GM06990 (cell line): ENCODE measurements around the gene PLP2.
A peak's percentile ranks its signal among the peaks of the same experiment; 100 is the strongest.

Experiments
- DNase-seq: peaks from one replicate; pipeline ENCODE4 v3.0.0-alpha.2; 2011; ENCODE audit not compliant: insufficient read length; ENCODE audit errors: extremely low read depth
- H3K27me3 ChIP-seq: replicated peaks from 2 replicates; pipeline ENCODE4 v1.6.0; 2011; ENCODE audit warnings: low read length; ENCODE audit not compliant: control insufficient read depth, insufficient read depth
- H3K36me3 ChIP-seq: 2 replicates; pipeline ENCODE4 v1.5.1; 2011; ENCODE audit warnings: low read length; ENCODE audit not compliant: control insufficient read depth, insufficient read depth
- H3K4me3 ChIP-seq: replicated peaks from 2 replicates; pipeline ENCODE4 v1.5.1; 2011; ENCODE audit warnings: low read depth, mild to moderate bottlenecking, control low read depth, low read length
- TF ChIP-seq, protein P1 (sequence below): IDR thresholded peaks from 2 replicates; pipeline ENCODE4 v1.5.1; 2011; ENCODE audit warnings: low read length, control low read depth, mild to moderate bottlenecking, inconsistent platforms; ENCODE audit not compliant: insufficient read depth, poor library complexity, severe bottlenecking

The PLP2 gene

GRCh38 chrX:49183701-49184281, 12.1 kb downstream of the PLP2 start:
- TF ChIP-seq, protein P1, sequence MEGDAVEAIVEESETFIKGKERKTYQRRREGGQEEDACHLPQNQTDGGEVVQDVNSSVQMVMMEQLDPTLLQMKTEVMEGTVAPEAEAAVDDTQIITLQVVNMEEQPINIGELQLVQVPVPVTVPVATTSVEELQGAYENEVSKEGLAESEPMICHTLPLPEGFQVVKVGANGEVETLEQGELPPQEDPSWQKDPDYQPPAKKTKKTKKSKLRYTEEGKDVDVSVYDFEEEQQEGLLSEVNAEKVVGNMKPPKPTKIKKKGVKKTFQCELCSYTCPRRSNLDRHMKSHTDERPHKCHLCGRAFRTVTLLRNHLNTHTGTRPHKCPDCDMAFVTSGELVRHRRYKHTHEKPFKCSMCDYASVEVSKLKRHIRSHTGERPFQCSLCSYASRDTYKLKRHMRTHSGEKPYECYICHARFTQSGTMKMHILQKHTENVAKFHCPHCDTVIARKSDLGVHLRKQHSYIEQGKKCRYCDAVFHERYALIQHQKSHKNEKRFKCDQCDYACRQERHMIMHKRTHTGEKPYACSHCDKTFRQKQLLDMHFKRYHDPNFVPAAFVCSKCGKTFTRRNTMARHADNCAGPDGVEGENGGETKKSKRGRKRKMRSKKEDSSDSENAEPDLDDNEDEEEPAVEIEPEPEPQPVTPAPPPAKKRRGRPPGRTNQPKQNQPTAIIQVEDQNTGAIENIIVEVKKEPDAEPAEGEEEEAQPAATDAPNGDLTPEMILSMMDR, result no peak
- no peak overlapping the region for H3K4me3 ChIP-seq
- no peaks in the 10 kb centered on the region; the same call in 1 of the 2 replicates for H3K36me3 ChIP-seq
- no peaks in the 10 kb centered on the region for H3K27me3 ChIP-seq
- no peak for DNase-seq

GRCh38 chrX:49184294-49185281, 12.9 kb downstream of the PLP2 start:
- Histone ChIP-seq H3K36me3 (no peaks in the 10 kb centered on the region), H3K4me3 (peak overlapping the region; percentile 69), H3K27me3 (no peaks in the 10 kb centered on the region)
- peak; percentile 53 for DNase-seq
- TF ChIP-seq, protein P1, result no peak

- DNase-seq, result peak; percentile 87
These were observed 14.7 kb downstream of the PLP2 start, which contains the start of gene PRICKLE3 for GRCh38 chrX:49186125-49187027. PRICKLE3 (minus strand) TSS chrX:49186373; CDS start chrX:49186297, 76 bp downstream.

DNA sequence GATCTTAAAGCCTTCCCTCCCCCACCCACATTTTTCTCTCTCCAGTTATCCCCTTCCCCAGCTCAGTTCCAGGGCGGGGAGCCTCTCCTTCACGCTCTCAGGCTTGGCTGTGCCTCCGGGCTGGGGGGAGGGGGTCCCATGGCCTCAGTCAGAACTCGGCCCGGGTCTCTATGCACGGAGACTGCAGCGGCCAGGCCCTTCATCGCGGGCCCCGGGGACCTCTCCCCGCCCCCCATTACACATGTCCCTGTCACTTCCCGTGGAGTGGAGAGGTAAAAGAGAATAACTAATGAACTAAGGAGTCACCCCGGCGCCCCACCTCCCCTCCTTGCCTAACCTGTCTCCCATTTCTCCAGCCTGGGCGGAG, 15.3 kb downstream of the PLP2 start:
- TF ChIP-seq, protein P1, result no peak
- H3K36me3 ChIP-seq, result no peaks in the 10 kb centered on the region
- DNase-seq, result no peak
- no peaks in the 10 kb centered on the region for H3K27me3 ChIP-seq
- H3K4me3 ChIP-seq, result no peak overlapping the region

More at GRCh38 chrX:49186125-49187027, 14.7 kb downstream of the PLP2 start, which contains the start of gene PRICKLE3:
- no peaks in the 10 kb centered on the region for H3K27me3 ChIP-seq
- H3K4me3 ChIP-seq, result peak within 1 kb of the TSS; percentile 69
- TF ChIP-seq, protein P1, result peak; percentile 67
- no peaks in the 10 kb centered on the region for H3K36me3 ChIP-seq

DNA sequence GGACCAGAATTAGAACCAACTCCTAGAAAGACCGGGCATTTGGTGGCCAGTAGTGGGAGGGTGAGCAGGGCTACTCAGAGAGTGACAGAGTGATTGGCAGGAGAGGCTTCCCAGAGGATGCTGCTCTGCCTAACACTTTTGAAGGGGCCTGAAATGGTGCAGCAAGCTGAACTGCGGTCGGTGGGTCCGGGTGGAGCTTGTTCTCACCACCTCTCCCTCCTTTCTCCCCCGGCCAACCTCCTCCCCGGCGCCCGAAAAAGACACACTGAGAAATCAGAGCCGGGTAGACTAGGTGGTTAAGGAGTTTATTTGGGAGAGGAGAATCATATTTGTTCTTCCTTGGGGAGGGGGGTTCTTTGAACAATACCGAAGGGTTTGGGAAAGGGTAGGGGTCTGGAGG, 15.8 kb downstream of the PLP2 start:
- Histone ChIP-seq H3K36me3 (no peaks in the 10 kb centered on the region), H3K4me3 (no peak overlapping the region), H3K27me3 (no peaks in the 10 kb centered on the region)
- TF ChIP-seq, protein P1, result no peak
- no peak for DNase-seq
